Vagina (tissue), 2 donors: Measurements from ENCODE around the gene TSPAN14.

ENCODE experiments used
- CTCF ChIP-seq, 3 experiments: fragments of 450-650 bp in 2 of 3; fragments of 200-600 bp in 1 of 3; sonication (generic) in 1 of 3; IDR thresholded peaks; one replicate each; pipeline ENCODE4 v1.5.1; 2017 to 2019; ENCODE audit warnings: antibody characterized with exemption in 3 of 3, mild to moderate bottlenecking in 2 of 3, moderate library complexity in 2 of 3
- POLR2A ChIP-seq, 2 donors: fragments of 450-650 bp; IDR thresholded peaks; one replicate each; pipeline ENCODE4 v1.6.1; 2017; ENCODE audit warnings: antibody characterized with exemption in 2 of 2, mild to moderate bottlenecking in 2 of 2, moderate library complexity in 2 of 2

GRCh38 chr10:80530816-80531215 lies 76.7 kb downstream of the TSPAN14 start:
- TF ChIP-seq CTCF (IDR thresholded peaks at IDR 0.05) (no peak), POLR2A (IDR thresholded peaks at IDR 0.05) (no peak)
